Coronary artery (tissue), 2 donors: ENCODE measurements around the gene DTWD2.
"Not testable (repeated sequence)": the region's sequence is repeated elsewhere in the genome, so short reads cannot be mapped to it uniquely, and the experiment has no call there.

Experiments
- DNase-seq: peaks from one replicate; pipeline ENCODE4 v3.0.0-alpha.2; 2017; ENCODE audit warnings: low spot score
- H3K27ac ChIP-seq, 2 donors: fragments of 200-600 bp; sonication (generic); one replicate each; pipeline ENCODE4 v1.5.1; 2016 to 2019
- H3K4me3 ChIP-seq: fragments of 200-600 bp; sonication (generic); 2 replicates; pipeline ENCODE4 v1.5.1; 2016; ENCODE audit warnings: mild to moderate bottlenecking, moderate library complexity
- TF ChIP-seq, protein P1 (sequence below): fragments of 200-600 bp; sonication (generic); IDR thresholded peaks from one replicate; pipeline ENCODE4 v1.5.1; 2019; ENCODE audit warnings: antibody characterized with exemption

DTWD2 gene

DNA sequence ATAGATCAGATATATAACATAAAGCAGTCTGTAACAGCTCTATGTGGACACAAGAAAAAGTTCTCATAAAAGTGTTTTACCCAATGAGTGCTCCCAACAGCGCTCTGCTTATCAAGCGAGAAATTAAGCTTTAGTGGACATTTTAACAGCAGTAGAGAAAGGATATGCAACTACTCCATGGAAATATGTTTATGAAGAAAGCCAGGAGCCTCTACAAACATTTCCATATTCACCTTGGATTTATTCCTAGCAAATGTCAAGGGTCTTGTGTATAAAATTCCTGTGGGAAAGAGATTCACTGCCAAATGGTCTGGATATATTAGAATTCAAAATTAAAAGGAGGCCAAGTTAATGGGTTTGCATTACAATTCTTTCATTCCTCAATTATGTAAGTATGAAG lies 66.5 kb downstream of the DTWD2 start:
- Histone ChIP-seq H3K4me3 (no peak overlapping the region), H3K27ac (no peak overlapping the region)
- TF ChIP-seq, protein P1, sequence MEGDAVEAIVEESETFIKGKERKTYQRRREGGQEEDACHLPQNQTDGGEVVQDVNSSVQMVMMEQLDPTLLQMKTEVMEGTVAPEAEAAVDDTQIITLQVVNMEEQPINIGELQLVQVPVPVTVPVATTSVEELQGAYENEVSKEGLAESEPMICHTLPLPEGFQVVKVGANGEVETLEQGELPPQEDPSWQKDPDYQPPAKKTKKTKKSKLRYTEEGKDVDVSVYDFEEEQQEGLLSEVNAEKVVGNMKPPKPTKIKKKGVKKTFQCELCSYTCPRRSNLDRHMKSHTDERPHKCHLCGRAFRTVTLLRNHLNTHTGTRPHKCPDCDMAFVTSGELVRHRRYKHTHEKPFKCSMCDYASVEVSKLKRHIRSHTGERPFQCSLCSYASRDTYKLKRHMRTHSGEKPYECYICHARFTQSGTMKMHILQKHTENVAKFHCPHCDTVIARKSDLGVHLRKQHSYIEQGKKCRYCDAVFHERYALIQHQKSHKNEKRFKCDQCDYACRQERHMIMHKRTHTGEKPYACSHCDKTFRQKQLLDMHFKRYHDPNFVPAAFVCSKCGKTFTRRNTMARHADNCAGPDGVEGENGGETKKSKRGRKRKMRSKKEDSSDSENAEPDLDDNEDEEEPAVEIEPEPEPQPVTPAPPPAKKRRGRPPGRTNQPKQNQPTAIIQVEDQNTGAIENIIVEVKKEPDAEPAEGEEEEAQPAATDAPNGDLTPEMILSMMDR: no peak
- no peak for DNase-seq

DNA sequence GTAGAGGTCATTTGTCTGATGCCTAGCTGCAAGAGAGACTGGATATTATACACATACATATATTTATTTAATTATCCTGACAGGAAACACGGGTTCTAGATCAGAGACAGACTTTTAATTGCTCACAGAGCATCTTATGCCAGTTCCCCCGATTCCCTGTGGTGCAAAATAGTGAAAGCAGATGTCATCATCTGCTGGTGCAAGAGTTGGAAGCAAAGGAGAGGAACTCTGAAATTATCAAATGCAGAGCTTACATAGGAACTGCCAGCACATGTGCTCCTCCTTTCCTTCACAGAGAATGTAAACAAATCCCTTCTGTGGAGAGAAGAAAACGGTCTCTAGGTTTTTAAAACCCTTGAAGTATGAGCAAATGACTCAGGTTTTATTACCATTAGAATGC lies 69.3 kb downstream of the DTWD2 start:
- no peak overlapping the region for H3K4me3 ChIP-seq
- DNase-seq: no peak
- TF ChIP-seq, protein P1: no peak
- no peak overlapping the region for H3K27ac ChIP-seq

DNA sequence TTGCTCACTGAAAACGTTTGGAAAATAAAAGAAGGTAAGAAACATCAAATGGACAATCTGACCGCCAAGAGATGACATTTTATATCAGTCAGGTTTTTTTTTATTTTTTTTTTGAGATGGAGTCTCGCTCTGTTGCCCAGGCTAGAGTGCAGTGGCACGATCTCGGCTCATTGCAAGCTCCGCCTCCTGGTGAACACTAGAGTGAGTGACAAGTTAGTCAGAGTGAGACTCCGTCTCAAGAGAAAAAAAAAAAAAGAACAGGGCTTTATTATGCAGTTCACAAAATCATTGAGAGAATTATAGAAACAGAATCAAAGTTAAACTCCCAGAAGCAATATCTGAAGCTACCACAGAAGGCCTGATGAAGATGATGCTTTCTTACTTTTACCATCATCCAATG lies 70.1 kb downstream of the DTWD2 start:
- no peak for DNase-seq
- Histone ChIP-seq H3K27ac (no peak overlapping the region), H3K4me3 (no peak overlapping the region)
- TF ChIP-seq, protein P1: no peak

DNA sequence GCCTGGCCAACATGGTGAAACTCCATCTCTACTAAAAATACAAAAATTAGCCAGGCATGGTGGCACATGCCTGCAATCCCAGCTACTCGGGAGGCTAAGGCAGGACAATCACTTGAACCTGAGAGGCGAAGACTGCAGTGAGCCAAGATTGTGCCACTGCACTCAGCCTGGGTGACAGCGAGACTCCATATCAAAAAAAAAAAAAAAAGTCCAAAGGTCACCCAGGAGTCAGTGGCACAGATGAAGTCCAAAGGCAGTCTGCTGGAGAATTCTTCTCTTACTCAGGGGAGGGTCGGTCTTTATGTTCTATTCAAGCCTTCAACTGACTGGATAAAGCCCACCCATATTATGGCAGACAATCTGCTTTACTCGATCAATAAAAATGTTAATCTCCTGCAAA lies 80.8 kb downstream of the DTWD2 start:
- not testable (repeated sequence) for DNase-seq, H3K27ac ChIP-seq, H3K4me3 ChIP-seq

DNA sequence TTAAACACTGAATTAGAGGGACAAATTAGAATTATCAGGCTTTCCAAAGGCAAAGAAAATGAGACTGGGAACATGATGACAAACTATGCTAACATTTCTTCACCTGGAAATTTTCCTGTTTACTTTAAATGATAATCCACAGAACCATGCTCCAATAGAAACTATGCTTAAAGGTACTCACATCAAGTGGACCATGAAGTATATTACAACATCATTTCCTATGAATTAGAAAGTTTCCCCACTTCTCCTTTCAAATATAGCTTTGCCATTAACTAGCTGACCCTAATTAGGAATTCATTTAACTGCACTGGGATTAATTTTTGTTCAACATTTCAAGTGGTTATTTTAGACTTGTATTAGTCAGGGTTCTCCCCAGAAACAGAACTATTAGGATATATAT lies 81.4 kb downstream of the DTWD2 start:
- no peak overlapping the region for H3K27ac ChIP-seq
- DNase-seq: no peak
- TF ChIP-seq, protein P1: no peak
- no peak overlapping the region for H3K4me3 ChIP-seq

DNA sequence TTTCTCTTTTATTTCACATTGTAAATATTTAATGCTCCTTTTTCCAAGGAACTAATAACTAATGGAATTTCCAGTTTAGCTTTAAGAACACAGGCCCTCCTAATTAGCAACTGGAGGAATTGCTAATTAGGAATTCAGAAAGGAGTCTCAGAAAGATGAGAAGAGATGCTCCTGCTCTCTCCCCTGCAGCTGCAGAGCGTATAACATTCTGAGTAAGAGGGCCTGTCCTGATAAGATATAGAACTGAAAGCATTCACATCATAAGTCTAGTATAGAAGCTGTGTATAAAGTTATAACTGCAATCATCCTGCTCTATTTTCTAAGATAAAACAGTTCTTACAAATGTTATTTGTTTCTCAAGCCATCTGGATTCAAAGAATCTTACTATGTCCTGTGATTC lies 83.2 kb downstream of the DTWD2 start:
- Histone ChIP-seq H3K4me3 (no peak overlapping the region), H3K27ac (no peak overlapping the region)
- no peak for DNase-seq
- TF ChIP-seq, protein P1: no peak

DNA sequence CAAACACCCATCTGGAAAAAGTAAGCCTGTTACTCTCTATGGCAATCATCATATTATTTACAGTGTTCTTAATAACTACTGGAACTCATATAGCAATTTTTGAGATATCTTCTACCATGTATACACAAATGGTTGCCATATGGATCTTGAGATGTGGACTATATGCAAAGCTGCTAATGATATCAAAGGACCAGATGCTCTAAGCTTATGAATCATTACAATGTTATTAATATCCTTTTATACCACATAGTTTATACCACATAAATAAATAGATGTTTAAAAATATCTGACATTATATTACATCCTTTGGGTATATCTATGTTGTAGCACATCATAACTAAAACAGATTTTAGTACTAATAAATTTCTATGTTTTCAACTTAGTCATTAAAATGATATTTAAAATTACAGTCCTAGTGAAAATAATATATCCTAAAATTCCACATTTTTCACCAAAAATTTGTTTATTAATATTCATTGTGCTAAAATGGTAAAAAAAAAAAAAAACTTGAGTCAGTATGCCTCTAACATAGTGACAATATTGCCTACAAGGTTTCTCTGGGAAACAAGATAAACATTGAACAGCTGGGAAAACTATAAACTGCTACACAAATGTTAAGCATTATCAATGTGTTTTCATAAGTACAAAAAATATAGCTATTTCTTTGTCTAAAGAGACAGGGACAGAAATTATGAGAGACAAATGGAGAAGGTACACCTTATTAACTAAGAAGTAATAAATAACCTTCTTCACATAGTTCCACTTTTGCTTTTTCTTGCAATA lies 85.5 kb downstream of the DTWD2 start:
- Histone ChIP-seq H3K27ac (no peak overlapping the region), H3K4me3 (no peak overlapping the region)
- TF ChIP-seq, protein P1: no peak
- DNase-seq: no peak
